Stimulated activated CD4-positive, alpha-beta T cell treated with anti-CD3 and anti-CD28 coated beads, TNF-alpha, amount 100 ng/mL, for 1 hour (primary cell): ENCODE data around the gene WDR87.
A peak's percentile ranks its signal among the peaks of the same experiment; 100 is the strongest.
"Not testable (repeated sequence)": the region's sequence is repeated elsewhere in the genome, so short reads cannot be mapped to it uniquely, and the experiment has no call there.

Source experiments
- DNase-seq, 3 donors: peaks; one replicate each; pipeline ENCODE4 v3.0.0-alpha.2; 2020; ENCODE audit warnings: low read depth in 3 of 3, low spot score in 1 of 3

The WDR87 gene

GRCh38 chr19:37886571-37886970, 19.8 kb downstream of the WDR87 start:
- no peak for DNase-seq

DNA sequence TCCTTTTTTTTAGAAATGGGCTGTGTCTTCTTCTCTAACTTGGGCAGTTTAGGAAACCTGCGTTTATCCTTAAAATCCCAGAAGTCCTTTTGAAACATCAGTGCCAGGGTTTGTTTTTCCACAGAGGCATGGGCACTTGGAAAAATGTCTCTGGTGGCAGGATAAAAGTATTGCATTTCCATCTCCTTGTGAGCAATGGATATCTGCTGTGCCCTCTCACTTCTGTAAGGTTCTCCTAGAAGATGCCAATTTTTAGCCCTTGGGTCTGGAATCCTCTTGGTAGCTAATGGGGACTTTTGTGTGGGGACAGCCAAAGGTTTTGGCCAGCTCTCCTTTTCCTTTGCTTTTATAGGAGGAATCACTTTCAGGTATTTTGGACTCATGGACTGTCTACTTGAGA, 21.0 kb downstream of the WDR87 start:
- no peak for DNase-seq

DNA sequence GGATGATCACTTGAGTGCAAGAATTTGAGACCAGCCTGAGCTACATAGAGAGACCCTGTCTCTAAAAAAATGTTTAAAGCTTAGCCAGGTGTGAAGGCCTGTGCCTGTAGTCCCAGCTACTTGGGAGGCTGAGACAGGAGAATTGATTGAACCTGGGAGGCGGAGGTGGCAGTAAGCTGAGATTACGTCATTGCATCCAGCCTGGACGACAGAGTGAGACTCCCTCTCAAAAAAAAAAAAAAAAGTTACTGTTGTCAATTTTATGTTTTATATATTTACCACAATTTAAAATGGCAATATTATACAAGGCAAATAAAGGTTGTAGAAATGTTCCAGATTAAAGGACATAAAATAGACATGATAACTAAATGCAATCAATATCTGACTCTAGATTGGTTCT, 29.2 kb downstream of the WDR87 start:
- no peak for DNase-seq

GRCh38 chr19:37876032-37876431, 30.4 kb downstream of the WDR87 start:
- DNase-seq = no peak

GRCh38 chr19:37874784-37875183, 31.6 kb downstream of the WDR87 start:
- DNase-seq = no peak

DNA sequence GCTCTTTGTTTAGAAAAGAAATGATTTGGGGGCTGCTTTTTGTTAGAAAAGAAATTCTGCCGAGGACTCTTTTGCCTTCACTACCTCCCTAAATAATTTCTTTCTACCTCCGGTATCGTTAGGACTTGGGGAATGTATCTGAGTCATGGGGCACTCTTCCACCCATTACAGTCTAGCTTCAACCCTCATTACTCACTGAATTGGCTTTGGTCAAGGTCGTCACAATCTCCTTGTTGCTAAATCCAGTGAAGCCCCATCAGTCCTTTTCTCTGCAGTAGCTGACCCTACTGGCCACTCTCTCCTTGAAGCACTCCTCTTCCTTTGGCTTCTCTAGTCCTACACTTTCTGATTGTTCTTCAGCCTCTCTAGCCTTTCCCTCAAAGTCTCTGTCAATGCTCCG, 34.0 kb downstream of the WDR87 start:
- DNase-seq = no peak

GRCh38 chr19:37869766-37870340, 36.5 kb downstream of the WDR87 start:
- no peak for DNase-seq

DNA sequence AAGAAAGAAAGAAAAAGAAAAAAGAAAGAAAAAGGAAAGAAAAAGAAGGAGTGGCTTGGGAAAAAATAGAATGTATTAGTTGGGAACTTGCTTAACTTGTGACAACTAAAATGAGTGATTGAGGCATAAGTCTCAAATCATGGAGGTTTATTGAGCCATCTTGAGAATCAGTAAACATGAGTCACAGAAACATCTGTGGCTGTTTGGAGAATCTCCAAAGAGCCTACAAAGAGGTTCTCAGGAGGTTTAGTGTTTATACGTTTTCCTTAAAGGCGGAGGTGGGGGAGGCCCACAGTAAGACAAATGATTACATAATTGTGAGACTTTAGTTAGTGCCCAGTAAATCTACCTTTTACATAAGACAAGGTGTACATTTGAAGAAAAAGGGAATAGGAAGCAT, 38.6 kb downstream of the WDR87 start:
- DNase-seq = no peak

GRCh38 chr19:37865930-37866329, 40.5 kb downstream of the WDR87 start:
- DNase-seq = not testable (repeated sequence)

- no peak for DNase-seq
Observed at GRCh38 chr19:37864501-37864900, 41.9 kb downstream of the WDR87 start.

DNA sequence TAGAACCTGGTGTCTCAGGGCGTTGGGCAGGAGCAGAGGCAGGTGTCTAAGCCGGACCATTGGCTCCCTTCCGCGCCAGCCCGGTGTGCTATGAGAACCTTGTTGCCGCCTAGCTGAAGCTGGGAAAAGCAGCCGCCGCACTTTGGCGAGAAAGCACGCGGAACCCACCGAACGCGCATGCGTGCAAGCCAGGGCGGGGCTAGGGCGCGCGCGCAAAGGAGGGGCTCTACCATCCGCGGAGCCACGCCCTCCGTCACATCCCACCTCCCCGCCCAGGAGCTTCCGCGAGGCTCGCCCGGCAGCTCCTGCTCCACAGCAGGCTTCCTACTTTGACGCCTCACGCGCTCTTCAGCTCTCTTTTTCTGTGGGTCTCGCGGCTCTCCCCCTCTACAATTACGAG, 51.3 kb downstream of the WDR87 start:
- peak in 1 of 3 donors; percentile 9 for DNase-seq

- DNase-seq = no peak
Observed at GRCh38 chr19:37845932-37846331, 60.5 kb downstream of the WDR87 start.
